Measurements from ENCODE around the gene RHNO1.
A peak's percentile ranks its signal among the peaks of the same experiment; 100 is the strongest.
"Not testable (repeated sequence)": the region's sequence is repeated elsewhere in the genome, so short reads cannot be mapped to it uniquely, and the experiment has no call there.

The RHNO1 gene

DNA sequence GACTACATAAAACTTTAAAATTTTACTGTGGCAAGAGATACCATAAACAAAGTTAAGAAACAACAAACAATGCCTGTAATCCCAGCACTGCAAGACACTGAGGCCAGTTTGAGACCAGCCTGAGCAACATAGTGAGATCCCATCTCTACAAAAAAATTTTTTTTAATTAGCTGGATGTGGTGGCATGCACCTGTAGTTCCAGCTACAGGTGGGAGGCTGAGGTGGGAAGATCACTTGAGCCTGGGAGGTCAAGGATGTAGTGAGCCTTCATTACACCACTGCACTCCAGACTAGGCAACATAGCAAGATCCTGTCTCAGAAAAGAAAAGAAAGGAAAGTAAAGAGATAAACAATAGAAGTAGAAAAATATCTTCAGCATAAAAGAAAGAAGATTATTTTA lies 16.9 kb upstream of the RHNO1 start:
- DNase-seq = no peak

DNA sequence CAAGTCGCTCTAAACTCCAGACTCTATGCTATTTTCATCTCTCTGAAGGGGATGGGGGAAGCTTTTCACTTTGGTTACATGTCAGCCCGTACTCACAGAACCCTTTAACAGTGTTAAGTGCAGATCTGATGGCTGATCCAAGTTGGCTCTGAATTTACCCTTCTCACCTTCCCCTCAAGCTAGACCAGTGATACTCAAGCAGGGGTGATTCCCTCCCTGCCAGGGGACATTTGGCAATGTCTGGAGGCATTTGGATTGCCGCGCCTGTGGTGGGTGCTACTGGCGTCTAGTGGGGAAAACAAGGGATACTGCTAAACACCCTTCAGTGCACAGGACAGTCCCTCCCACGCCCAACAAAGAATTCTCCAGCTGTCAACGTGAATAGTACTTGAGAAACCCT lies 14.1 kb upstream of the RHNO1 start:
- no peak for DNase-seq

DNA sequence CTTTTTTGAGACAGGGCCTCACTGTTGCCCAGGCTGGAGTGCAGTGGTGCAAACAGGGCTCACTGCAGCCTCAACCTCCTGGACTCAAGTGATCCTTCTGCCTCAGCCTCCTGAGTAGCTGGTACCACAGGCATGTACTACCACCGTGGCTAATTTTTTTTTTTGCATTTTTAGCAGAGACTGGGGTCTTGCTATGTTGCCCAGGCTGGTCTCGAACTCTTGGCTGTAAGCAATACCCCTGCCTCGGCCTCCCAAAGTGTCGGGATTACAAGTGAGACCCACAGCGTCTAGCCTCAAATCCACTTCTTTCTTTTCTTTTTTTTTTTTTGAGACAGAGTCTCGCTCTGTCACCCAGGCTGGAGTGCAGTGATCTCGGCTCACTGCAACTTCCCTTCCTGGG lies 13.6 kb upstream of the RHNO1 start:
- not testable (repeated sequence) for DNase-seq

DNA sequence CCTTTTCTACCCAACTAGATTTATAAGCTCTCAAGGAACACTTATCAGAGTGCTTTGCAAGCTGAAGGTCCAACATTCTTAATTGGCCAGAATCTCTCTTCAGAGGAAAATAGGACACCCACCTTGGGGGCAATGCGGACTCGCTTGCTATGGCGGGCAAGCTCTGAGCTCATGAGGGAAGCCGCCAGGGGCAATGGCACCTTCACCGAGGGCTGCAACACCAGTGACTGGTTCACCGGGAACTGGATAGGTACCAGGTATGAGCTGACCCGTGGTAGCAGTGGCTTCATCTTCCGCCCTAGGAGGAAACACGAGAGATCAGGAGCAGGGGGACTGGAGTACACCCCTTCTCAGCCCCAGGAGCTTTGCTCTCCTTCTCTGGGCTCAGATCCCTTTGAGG lies 12.8 kb upstream of the RHNO1 start:
- no peak for DNase-seq

DNA sequence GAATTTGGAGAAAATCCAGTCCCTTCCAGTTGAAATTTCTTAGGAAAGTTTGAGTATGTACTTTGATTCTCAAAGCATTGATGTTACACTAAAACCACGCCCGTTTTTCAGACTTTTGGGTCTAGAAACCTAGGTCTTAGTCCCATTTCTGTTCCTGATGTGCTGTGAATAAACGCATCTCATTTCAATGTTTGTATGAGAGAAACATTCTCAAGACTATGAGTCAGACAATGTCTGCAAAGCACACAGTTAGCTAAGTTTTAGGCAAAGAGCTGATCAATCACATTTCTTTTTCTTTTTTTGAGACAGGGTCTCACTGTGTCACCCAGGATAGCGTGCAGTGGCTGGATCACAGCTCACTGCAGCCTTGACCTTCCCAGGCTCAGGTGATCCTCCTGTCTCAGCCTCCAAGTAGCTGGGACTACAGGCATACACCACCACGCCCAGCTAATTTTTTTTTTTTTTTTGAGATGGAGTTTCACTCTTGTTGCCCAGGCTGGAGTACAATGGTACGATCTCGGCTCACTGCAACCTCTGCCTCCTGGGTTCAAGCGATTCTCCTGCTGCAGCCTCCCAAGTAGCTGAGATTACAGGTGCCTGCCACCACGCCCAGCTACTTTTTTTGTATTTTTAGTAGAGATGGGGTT lies 7.9 kb upstream of the RHNO1 start:
- DNase-seq = not testable (repeated sequence)

DNA sequence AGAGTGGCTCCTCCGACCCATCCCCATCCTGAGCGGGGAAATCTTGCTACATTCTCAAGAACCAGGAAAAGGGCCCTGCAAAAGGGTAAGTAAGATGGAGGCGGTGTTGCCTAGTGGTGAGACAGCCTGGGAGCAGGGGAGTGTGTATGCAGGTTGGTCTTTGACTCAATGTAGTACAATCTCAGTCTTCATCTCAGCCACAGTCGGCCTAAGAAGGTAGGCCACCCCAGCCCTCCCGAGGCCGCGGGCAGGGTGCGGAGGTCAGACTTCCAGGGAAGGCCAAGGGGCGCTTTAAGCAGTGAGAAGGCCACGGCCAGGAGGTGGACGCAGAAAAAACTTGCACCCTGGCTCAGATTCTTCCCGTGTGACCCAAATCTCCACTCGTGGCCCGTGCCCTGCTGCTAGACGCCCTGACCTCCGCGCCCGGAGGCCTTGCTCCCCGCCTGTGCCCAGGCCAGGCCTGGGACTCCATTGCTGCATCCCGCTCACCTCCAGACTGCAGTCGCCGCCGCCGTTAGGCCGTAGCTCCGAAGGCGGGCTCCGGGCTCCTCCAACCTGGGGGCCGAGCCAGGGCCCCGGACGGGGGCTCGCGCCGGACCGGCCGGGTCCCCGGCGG lies 484 bp upstream of the RHNO1 start:
- DNase-seq = peak; percentile 93

DNA sequence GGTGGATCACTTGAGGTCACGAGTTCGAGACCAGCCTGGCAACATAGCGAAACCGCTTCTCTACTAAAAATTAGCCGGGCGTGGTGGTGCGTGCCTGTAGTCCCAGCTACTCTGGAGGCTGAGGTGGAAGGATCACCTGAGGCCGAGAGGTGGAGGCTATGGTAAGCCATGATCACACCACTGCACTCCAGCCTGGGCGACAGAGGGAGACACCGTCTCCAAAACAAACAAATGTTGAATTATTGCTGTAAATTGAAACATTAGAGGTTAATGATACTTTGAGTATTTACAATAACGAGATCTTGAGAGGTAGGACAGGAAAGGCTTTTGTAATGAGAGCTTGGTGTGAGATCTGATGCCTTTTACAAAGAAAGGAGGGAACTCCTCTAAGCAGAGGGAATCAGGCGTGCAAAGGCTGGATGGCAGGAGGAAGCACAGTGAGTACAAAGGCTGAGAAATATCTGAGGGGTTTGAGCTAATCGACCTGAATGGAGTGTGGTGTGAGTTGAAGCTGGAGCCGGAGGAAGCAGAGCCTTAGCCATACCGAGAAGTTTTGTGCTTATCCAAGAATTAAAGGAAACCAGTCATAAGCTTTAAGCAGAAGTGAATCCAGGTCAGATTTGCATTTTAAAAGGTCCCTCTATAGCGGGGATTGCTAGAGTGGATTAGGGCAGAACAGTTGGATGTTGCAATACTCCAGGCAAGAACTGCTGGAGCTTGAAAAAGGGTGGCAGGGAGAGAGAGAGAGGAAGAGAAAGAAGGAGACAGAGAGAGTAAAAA lies 1.1 kb downstream of the RHNO1 start:
- DNase-seq = peak; percentile 87

DNA sequence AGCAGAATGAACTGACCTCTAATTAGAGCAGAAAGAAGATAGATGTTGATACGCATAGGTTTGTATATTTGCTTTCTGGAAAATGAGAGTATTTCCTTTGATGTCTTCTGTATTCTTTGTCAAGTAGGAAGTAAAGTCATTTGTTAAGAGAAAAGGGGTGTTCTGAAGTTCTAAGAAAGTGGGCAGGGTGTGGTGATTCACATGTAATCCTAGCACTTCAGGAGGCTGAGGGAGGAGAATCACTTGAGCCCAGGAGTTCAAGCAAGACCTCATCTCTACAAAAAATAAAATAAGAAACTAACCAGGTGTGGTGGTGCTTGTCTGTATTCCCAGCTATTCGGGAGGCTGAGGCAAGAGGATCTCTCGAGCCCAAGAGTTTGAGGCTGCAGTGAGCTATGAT lies 2.8 kb downstream of the RHNO1 start:
- no peak for DNase-seq

DNA sequence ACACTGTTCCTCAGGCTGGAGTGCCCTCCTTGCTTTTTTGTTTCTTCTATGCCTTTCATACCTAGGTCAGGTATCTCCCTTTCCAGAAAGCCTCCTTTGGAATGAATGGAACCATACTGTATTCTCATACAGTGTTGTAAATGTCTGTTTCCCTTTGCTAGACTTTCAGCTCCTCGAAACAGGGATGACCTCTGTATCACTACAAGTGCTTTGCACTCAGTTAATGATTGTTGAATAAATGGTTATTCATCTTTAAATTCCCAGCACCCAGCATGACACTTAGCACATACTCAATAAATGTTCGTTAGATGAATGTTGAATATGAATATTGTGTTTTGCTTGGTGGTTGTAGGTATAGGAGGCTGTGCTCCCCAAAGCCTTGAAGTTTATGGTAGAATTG lies 7.8 kb downstream of the RHNO1 start:
- DNase-seq = peak; percentile 46

DNA sequence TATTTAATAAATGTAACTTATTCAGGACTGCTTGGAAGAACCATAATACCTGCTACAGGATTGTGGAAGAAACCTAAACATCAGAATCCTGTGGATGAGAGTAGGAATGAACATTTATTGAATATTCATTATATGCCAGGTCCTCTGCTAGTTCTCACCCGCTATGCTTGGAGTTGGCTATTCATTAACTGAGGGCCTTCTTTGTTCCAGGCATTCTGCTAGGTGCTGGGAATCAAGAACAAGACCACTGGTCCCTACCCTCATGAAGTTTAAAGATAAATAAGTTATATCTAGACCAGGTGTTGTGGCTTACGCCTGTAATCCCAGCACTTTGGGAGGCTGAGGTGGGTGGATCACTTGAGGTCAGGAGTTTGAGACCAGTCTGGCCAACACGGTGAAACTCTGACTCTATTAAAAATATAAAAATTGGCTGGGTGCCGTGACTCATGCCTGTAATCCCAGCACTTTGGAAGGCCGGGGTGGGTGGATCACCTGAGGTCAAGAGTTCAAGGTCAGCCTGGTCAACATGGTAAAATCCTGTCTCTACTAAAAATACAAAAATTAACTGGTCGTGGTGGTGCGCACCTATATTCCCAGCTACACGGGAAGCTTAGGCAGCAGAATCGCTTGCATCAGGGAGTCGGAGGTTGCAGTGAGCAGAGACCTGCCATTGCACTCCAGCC lies 9.9 kb downstream of the RHNO1 start:
- no peak for DNase-seq

DNA sequence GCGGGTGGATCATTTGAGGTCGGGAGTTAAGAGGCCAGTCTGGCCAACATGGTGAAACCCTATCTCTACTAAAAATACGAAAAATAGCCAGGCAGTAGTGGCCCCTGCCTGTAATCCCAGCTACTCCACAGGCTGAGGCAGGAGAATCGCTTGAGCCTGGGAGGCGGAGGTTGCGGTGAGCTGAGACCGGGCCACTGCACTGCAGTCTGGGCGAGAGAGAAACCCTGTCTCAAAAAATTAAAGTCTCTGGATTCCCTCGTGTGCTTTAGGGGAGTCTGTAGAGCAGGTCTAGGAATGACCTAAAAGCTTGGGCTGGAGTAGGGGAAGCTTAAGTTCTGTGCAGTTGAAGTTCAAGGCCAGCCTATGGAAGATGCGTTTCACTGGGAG lies 13.0 kb downstream of the RHNO1 start:
- no peak for DNase-seq

DNA sequence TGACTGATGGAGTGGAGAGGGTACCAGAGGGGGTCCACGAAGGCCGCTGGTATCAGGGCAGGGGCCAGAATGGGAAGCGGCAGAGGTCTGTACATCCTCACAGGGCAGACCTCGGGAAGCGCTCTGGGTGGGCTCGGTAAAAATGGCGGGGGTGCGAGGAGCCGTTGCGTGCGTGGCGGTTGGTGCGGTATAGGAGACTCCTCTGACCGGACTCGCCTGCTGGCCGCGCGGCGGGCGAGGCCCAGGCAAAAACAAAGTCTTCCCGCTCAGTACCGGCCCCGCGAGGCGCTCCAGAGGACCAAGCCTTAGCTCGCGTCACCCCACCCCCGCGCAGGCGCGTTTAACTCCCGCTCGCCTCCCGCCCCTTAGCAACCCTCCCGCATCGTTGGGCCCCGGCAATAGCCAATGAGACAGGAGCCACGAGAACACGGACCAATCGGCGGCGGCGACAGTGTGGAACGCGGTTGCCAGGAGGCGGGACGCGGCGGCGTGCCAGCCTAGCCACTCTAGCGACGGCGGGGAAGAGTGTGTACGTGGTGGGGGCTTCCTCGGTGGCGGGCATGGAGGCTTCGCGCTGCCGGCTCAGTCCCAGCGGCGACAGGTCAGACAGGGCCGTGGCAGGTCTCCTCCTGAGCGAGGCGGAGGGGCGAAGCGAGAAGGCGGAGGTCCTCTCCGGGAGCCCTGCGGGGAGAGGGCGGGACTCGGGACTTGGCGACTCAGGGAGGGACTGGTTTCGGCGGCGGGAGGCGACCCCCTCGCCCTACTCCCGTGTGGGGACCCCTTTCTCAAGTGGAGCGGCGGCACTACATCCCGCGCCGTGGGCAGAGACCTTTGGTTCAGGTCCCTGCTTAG lies 13.6 kb downstream of the RHNO1 start, which contains the start of gene TULP3:
Gene TULP3 (plus strand): TSS at position 504 of the 852 bp plus-strand sequence. CDS start 57 bp downstream, at position 561.
- peak; percentile 100 for DNase-seq

DNA sequence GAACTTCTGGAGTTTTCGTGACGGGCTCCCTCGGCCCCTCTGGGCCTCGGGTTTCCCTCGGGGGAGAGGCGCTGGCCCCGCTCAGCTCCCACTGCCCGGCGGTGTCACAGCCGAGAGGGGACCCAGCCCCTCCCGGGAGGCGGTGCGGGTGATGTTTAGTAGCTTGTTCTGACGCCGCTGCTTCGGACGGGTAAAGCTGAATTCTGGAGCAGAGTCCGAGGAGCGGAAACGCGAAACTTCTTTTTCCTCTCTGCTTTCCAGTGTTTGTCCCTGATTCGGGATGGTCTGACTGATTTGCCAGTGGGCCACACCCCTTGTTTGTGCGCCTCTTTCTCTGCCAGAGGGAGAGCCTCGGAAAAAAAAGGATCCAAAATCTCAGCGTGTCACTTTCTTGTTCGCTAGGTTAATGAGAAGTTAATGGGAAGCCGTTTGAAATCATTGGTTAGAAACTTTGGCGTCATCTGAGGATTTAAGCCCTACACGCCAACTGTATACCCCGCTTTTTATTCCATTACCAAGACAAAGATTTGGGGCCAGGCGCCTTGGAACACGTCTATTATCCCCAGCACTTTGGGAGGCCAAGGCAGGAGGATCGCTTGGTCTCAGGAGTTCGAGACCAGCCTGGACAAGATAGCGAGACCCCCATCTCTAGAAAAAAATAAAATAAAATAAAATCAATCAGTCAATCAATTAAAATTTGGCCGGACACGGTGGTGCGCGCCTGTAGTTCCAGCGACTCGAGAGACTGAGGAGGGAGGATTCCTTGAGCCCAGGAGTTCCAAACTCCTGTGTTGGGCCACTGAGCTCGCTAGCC lies 14.4 kb downstream of the RHNO1 start:
- DNase-seq = peak; percentile 88

DNA sequence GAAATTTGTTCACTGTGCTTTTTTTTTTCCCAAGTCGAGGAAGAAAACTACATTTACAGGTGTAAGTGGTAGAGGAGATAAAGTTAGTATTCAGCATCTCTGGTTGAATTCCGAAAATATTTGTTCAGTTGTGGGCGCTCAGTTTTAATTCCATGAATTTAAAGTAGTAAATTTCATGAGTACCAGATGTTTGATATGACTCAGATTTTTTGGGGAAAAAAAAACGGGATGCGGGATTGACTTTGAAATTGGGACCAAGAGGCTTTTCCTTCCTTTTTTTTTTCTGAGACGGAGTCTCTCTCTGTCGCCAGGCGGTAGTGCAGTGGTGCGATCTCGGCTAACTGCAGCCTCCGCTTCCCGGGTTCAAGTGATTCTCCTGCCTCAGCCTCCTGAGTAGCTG lies 15.2 kb downstream of the RHNO1 start:
- no peak for DNase-seq

DNA sequence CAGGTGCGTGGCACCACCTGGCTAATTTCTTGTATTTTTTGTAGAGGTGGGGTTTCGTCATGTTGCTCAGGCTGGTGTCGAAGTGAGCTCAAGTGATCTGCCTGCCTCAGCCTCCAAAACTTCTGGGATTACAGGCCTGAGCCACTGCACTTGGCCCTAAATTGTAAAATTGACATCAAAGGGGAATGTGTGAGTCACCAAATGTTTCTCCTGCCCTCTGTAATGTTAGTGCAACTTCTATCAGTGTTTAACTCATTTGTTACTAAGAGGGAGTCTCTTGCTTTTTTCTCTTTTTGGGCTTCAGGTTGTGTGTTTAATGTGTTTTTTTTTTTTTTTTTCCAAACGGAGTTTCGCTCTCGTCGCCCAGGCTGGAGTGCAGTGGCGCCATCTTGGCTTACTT lies 16.0 kb downstream of the RHNO1 start:
- no peak for DNase-seq

DNA sequence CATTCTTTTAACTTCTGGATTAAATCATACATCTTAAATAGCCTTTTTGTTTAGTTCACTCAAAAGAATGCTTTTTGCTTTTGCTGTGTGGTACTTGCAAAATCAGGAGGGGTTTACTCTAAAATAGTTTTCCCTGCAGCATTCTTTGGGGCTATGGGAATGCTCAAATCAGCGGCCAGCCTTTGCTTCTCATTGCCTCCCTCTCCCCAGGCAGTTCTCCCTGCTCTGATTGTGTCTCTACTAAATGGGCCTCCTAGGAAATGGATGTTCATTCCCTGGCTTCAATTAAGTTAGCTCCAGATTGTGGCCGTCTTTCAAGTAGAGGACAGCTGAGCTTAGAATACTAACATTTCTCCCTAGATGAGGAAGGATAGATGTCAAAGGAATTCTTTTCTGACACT lies 18.0 kb downstream of the RHNO1 start:
- DNase-seq = no peak

DNA sequence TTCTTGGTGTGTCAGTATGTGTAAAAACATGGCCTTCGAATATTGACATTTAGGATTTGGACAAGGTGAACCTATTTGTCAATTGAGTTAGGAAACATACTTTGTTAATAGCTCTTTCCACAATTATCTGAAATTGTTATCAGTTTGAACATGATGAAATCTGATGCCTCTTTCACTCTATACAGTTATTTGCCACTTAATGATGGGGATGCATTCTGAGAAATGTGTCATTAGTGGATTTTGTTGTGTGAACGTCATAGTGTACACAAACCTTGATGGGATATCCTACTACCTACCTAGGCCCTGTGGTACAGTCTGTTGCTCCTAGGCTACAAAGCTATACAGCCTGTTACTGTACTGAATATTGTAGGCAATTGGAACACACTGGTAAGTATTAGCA lies 18.5 kb downstream of the RHNO1 start:
- peak; percentile 32 for DNase-seq

DNA sequence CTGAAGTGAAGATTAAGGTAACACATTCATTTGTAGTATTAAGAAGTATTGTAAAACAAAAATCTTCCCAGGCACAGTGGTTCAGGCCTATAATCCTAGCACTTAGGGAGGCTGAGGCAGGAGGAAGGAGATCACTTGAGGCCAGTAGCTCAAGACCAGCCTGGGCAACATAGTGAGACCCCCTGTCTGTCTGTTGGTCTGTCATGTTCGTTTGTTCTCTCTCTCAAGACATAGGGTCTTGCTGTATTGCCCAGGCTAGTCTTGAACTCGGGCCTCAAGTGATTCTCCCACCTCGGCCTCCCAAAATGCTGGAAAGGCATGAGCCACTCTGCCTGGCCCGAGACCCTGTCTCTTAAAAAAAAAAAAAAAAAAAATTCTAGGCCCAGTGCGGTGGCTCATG lies 20.4 kb downstream of the RHNO1 start:
- DNase-seq = no peak

DNA sequence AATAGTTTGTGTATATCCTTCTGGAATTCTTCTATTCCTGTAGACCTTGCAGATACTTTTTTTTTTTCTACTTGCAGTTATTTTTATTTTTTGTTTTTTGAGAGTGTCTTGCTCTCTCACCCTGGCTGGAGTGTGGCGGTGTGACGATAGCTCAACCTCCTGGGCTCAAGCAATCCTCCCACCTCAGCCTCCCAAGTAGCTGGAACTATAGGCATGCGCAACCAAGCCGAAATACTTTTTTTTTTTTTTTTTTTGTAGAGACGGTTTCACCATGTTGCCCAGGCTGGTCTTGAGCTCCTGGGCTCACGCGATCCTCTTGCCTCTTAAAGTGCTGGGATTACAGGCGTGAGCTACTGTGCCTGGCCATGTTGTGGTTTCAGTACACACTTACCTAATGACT lies 23.6 kb downstream of the RHNO1 start:
- no peak for DNase-seq

DNA sequence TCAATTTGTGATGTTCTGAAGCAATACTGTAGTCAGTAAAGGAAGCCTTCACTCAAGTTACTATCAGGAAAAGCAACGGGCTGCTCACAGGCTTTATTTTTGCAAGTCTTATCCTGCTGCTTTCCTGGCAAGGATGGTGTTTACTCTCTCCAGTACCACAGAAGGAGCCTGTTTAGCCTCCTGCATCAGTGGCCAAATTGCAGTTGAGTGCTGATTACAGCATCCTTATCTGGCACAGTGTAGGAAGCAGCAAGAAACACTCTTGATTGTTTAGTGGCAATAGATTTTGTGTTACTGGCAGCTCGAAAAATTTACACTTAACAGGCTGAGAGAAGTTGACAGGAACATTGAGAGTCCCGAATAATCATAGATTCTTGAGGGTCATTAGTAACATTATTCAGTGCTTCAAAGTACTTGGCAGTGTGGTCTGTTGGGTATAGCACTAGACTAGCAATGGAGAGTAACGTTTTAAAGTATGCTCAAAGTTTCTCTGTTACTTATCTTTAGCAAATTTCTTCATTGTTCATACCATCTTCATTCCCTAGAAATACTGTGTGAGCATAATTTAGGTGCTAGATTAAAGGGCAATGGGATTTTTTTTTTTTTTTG lies 25.4 kb downstream of the RHNO1 start:
- DNase-seq = no peak

DNA sequence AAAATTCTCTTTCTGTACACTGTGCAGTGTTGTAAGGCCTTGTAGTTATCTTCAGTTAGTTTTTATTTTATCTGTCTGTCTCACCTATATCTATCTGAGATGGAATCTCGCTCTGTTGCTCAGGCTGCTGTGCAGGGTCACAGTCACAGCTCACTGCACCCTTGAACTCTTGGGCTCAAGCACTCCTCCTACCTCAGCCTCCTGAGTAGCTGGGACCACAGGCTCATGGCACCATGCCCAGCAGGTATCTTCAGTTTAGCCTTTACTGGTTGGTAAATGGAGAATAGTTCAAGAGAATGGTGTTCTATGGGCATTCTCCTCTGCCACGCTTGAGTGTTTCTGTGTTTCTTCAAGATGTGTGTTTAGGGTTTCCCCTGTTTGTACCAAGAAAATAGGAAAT lies 27.2 kb downstream of the RHNO1 start:
- no peak for DNase-seq
